Endothelial cell of umbilical vein (primary cell): ENCODE results near the gene MOB1B. TPM values are rescaled to one million over a fixed set of nuclear protein-coding genes. Genes with fewer than 3 reads are reported as not detected.

Source experiments
- BruUV-seq: library from RNA; stranded (reverse); fragments of 400-500 nt; replicated peaks from 2 replicates; lab custom pipeline; 2021; lab: Mats Ljungman, UMichigan
- CTCF ChIA-PET: fragments of 300-600, 350-600 bp; sonication (Branson Sonifier 250); formaldehyde crosslinking; loops from one replicate; lab custom pipeline; 2021; ENCODE audit warnings: antibody characterized with exemption, inconsistent platforms; lab: Charles Lee
- POLR2A ChIA-PET: fragments of 300-600, 350-600 bp; sonication (Branson Sonifier 250); formaldehyde crosslinking; loops from one replicate; lab custom pipeline; 2021; ENCODE audit warnings: antibody characterized with exemption, inconsistent platforms; lab: Charles Lee
- DNase-seq: peaks from one replicate; pipeline ENCODE4 v3.0.0-alpha.2; 2011; ENCODE audit warnings: low read depth, low spot score
- FAIRE-seq: peaks from 2 replicates; lab custom pipeline; 2011; peaks lifted over from hg19 to GRCh38; lab: Jason Lieb, UNC
- H2AFZ ChIP-seq: 2 replicates; pipeline ENCODE4 v1.6.0; 2012; ENCODE audit warnings: low read depth, low read length, control low read depth, inconsistent platforms
- H3K27ac ChIP-seq: 2 replicates; pipeline ENCODE4 v1.5.1; 2011; ENCODE audit warnings: low read depth, mild to moderate bottlenecking, control low read depth, low read length, moderate library complexity; ENCODE audit not compliant: insufficient read depth
- H3K27me3 ChIP-seq, 2 experiments: 2 replicates each; pipeline versions ENCODE4 v1.6.0 to v1.6.1; 2011; ENCODE audit warnings: low read length in 2 of 2, mixed read lengths in 1 of 2; ENCODE audit not compliant: control insufficient read depth in 2 of 2, insufficient read depth in 2 of 2
- H3K36me3 ChIP-seq, 2 experiments: 2 replicates in 1 of 2; 3 replicates in 1 of 2; pipeline ENCODE4 v1.5.1; 2011; ENCODE audit warnings: low read length in 2 of 2, mild to moderate bottlenecking in 1 of 2, moderate library complexity in 1 of 2; ENCODE audit not compliant: control insufficient read depth in 2 of 2, insufficient read depth in 2 of 2; ENCODE audit errors: extremely low read depth in 1 of 2
- H3K4me1 ChIP-seq: 3 replicates; pipeline ENCODE4 v1.5.1; 2011; ENCODE audit warnings: mild to moderate bottlenecking, low read length; ENCODE audit not compliant: control insufficient read depth, insufficient read depth; ENCODE audit errors: extremely low read depth
- H3K4me2 ChIP-seq: 2 replicates; pipeline ENCODE4 v1.6.1; 2011; ENCODE audit warnings: low read length, control low read depth, mixed read lengths; ENCODE audit not compliant: insufficient read depth
- H3K4me3 ChIP-seq, 3 experiments: fragments of 200-600 bp in 1 of 3; sonication (generic), shearing (Covaris generic) in 1 of 3; replicated peaks in 1 of 3; 2 replicates each; pipeline ENCODE4 v1.5.1; 2011 to 2016; ENCODE audit warnings: control low read depth in 3 of 3, low read length in 3 of 3, mild to moderate bottlenecking in 2 of 3, inconsistent platforms in 1 of 3, low read depth in 1 of 3, moderate library complexity in 1 of 3; ENCODE audit not compliant: insufficient read depth in 1 of 3
- H3K79me2 ChIP-seq: 2 replicates; pipeline ENCODE4 v1.6.0; 2012; ENCODE audit warnings: low read length, inconsistent platforms; ENCODE audit not compliant: control insufficient read depth, insufficient read depth
- H3K9ac ChIP-seq: replicated peaks from 2 replicates; pipeline ENCODE3; 2011; ENCODE audit warnings: low read length, control low read depth; ENCODE audit not compliant: insufficient read depth; ENCODE audit errors: extremely low read depth
- H3K9me1 ChIP-seq: replicated peaks from 3 replicates; pipeline ENCODE4 v1.6.0; 2011; ENCODE audit warnings: mild to moderate bottlenecking, low read length; ENCODE audit not compliant: control insufficient read depth, insufficient read depth; ENCODE audit errors: extremely low read depth
- H3K9me3 ChIP-seq: replicated peaks from 2 replicates; pipeline ENCODE4 v1.5.1; 2012; ENCODE audit warnings: low read length, inconsistent platforms; ENCODE audit not compliant: control insufficient read depth, insufficient read depth
- H4K20me1 ChIP-seq: replicated peaks from 2 replicates; pipeline ENCODE3; 2011; ENCODE audit warnings: mild to moderate bottlenecking, low read length; ENCODE audit not compliant: control insufficient read depth, insufficient read depth; ENCODE audit errors: extremely low read depth
- EZH2 ChIP-seq: IDR thresholded peaks from 2 replicates; pipeline ENCODE4 v1.6.1; 2012; ENCODE audit warnings: borderline replicate concordance, low read depth, mild to moderate bottlenecking, moderate library complexity, low read length, inconsistent platforms; ENCODE audit not compliant: severe bottlenecking
- FOS ChIP-seq: IDR thresholded peaks from 2 replicates; pipeline ENCODE4 v1.6.1; 2011; ENCODE audit warnings: mild to moderate bottlenecking, low read length, moderate library complexity, borderline replicate concordance; ENCODE audit not compliant: insufficient read depth
- GATA2 ChIP-seq: IDR thresholded peaks from 2 replicates; pipeline ENCODE4 v1.7.0; 2011; ENCODE audit warnings: low read depth, mild to moderate bottlenecking, moderate library complexity, mixed read lengths, low read length; ENCODE audit not compliant: insufficient read length, insufficient read depth
- POLR2A ChIP-seq: IDR thresholded peaks from 2 replicates; pipeline ENCODE4 v1.6.1; 2012; ENCODE audit warnings: low read depth, mild to moderate bottlenecking, control low read depth, low read length
- dilution Hi-C: fragments of 300-500 bp; cut with MboI; formaldehyde crosslinking; loops from one replicate; pipeline ENCODE4 v1.15.0; 2019; ENCODE audit warnings: low sequenced_read_pairs; ENCODE audit not compliant: extremely low pct_ligation_motif_present
- intact Hi-C: fragments of 100-400 bp; cut with micrococcal nuclease; formaldehyde crosslinking; loops from one replicate; pipeline ENCODE4 v1.10.0; 2022
- polyA plus RNA-seq, 4 experiments: library from polyadenylated mRNA; depleted of rRNA in 3 of 4; stranded (reverse) in 3 of 4; unstranded in 1 of 4; fragments of >200 nt; gene quantifications; 2 replicates each; pipeline versions ENCODE4 v1.2.1 to v1.2.3, GENCODE V29; 2011 to 2012; ENCODE audit warnings: missing spikeins in 1 of 4
- total RNA-seq: library from RNA; stranded (reverse); gene quantifications from 2 replicates; pipeline ENCODE4 v1.2.3, GENCODE V29; 2021
- TF ChIP-seq, protein P1 (sequence below), 2 donors: IDR thresholded peaks; 1 replicate in 1 of 2; 2 replicates in 1 of 2; pipeline ENCODE4 v1.5.1; 2011; ENCODE audit warnings: low read length in 2 of 2, mild to moderate bottlenecking in 2 of 2, moderate library complexity in 2 of 2, control low read depth in 1 of 2, inconsistent platforms in 1 of 2, low read depth in 1 of 2; ENCODE audit not compliant: insufficient read depth in 1 of 2; ENCODE audit errors: extremely low read depth in 1 of 2
- TF ChIP-seq, protein P2 (sequence below): IDR thresholded peaks from 2 replicates; pipeline ENCODE4 v1.6.1; 2011; ENCODE audit not compliant: insufficient read depth, insufficient read length

MOB1B gene
- total and polyA plus RNA-seq, 2 donors (not counting 3 experiments of a cell fraction or from before 2014, with no cell fraction given) = 4.3 to 23.9 TPM

DNA sequence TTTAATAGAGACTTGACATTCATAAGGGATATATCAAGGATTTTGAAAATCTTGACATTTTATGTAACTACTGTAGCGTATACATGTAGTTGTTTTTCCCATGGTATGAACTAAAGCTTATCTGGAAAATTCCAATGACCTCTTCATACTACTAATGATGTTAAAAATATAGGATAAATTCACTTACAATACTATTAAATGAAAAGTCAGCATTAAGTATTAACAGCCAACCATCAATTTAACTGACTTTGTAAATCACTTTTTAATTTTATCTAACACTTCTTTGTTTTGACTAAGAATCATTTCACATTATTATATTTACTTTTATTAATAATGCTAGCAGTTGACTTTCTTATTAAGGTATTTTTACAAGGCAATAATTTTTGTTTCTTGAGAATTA lies 125.4 kb downstream of the MOB1B start:
- Histone ChIP-seq H3K9me1 (no peaks in the 10 kb centered on the region), H2AFZ (no peak overlapping the region), H3K4me3 (no peak overlapping the region), H3K9ac (no peak overlapping the region), H3K36me3 (peaks cover 2 to 9% of the 10 kb centered on the region in 2 experiments), H3K27me3 (no peaks in the 10 kb centered on the region), H4K20me1 (no peaks in the 10 kb centered on the region), H3K4me2 (no peak overlapping the region), H3K79me2 (no peaks in the 10 kb centered on the region), H3K9me3 (no peaks in the 10 kb centered on the region), H3K27ac (no peak overlapping the region), H3K4me1 (peaks cover 8% of the 10 kb centered on the region)
- FAIRE-seq (no peak), DNase-seq (no peak)
- POLR2A ChIA-PET = no interaction called here
- no peak for TF ChIP-seq FOS
- no peak for TF ChIP-seq EZH2
- TF ChIP-seq, protein P1, sequence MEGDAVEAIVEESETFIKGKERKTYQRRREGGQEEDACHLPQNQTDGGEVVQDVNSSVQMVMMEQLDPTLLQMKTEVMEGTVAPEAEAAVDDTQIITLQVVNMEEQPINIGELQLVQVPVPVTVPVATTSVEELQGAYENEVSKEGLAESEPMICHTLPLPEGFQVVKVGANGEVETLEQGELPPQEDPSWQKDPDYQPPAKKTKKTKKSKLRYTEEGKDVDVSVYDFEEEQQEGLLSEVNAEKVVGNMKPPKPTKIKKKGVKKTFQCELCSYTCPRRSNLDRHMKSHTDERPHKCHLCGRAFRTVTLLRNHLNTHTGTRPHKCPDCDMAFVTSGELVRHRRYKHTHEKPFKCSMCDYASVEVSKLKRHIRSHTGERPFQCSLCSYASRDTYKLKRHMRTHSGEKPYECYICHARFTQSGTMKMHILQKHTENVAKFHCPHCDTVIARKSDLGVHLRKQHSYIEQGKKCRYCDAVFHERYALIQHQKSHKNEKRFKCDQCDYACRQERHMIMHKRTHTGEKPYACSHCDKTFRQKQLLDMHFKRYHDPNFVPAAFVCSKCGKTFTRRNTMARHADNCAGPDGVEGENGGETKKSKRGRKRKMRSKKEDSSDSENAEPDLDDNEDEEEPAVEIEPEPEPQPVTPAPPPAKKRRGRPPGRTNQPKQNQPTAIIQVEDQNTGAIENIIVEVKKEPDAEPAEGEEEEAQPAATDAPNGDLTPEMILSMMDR (IDR thresholded peaks at IDR 0.05; ENCODE audit: extremely low read depth in 1 of 2, insufficient read depth in 1 of 2, low read depth in 1 of 2, low read length in 2 of 2) = no peak
- TF ChIP-seq, protein P2, sequence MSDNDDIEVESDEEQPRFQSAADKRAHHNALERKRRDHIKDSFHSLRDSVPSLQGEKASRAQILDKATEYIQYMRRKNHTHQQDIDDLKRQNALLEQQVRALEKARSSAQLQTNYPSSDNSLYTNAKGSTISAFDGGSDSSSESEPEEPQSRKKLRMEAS = no peak
- no peak for TF ChIP-seq GATA2
- TF ChIP-seq POLR2A = no peak
- CTCF ChIA-PET = interaction anchor here (1.2 to 1.5 kb wide), 2 partner anchors 8 to 18 kb away, joined by 5 to 6 read pairs; no protein-coding TSS in a partner anchor
- intact Hi-C loops = no loop called here
- dilution Hi-C loops = no loop called here
- BruUV-seq = no TSS peak
